T follicular helper cell (primary cell): Measurements from ENCODE around the gene RIC8B.
A peak's percentile ranks its signal among the peaks of the same experiment; 100 is the strongest.
"Not testable (repeated sequence)": the region's sequence is repeated elsewhere in the genome, so short reads cannot be mapped to it uniquely, and the experiment has no call there.

ENCODE experiments used
- DNase-seq: peaks from one replicate; pipeline ENCODE4 v3.0.0-alpha.2; 2020; ENCODE audit warnings: low read depth
- total RNA-seq, 2 experiments: gene quantifications; one replicate each; lab custom pipeline; 2026; lab: John Stamatoyannopoulos, UW

Gene RIC8B
- 17.7 to 29.3 reads per million in 2 experiments for total RNA-seq

GRCh38 chr12:106774005-106774807, at the start of gene RIC8B:
Gene RIC8B (plus strand): TSS chr12:106774682. CDS start chr12:106774746, 64 bp downstream.
- peak; percentile 55 for DNase-seq

GRCh38 chr12:106724934-106725333, 49.5 kb upstream of the RIC8B start:
- no peak for DNase-seq

GRCh38 chr12:106726603-106727202, 47.8 kb upstream of the RIC8B start:
- DNase-seq = not testable (repeated sequence)

- DNase-seq = no peak
These were observed 44.9 kb upstream of the RIC8B start for GRCh38 chr12:106729611-106730010.

- DNase-seq = no peak
These were observed 41.6 kb upstream of the RIC8B start for GRCh38 chr12:106732890-106733289.

- DNase-seq = no peak
These were observed 40.8 kb upstream of the RIC8B start for GRCh38 chr12:106733660-106734059.

- peak; percentile 6 for DNase-seq
These were observed 38.2 kb upstream of the RIC8B start for GRCh38 chr12:106736051-106736957.

GRCh38 chr12:106739318-106739717, 35.2 kb upstream of the RIC8B start:
- DNase-seq = no peak

- no peak for DNase-seq
These were observed 34.5 kb upstream of the RIC8B start for GRCh38 chr12:106739815-106740530.

- DNase-seq = no peak
These were observed 33.7 kb upstream of the RIC8B start for GRCh38 chr12:106740818-106741217.

- DNase-seq = no peak
These were observed 33.2 kb upstream of the RIC8B start for GRCh38 chr12:106741247-106741646.

- DNase-seq = no peak
These were observed 31.1 kb upstream of the RIC8B start for GRCh38 chr12:106743270-106743988.

GRCh38 chr12:106744600-106744999, 29.9 kb upstream of the RIC8B start:
- DNase-seq = no peak

GRCh38 chr12:106745181-106745745, 29.2 kb upstream of the RIC8B start:
- no peak for DNase-seq

- DNase-seq = no peak
These were observed 26.5 kb upstream of the RIC8B start for GRCh38 chr12:106747973-106748436.

GRCh38 chr12:106750524-106750923, 24.0 kb upstream of the RIC8B start:
- no peak for DNase-seq

GRCh38 chr12:106753526-106753925, 21.0 kb upstream of the RIC8B start:
- DNase-seq = peak; percentile 14

GRCh38 chr12:106754331-106754730, 20.2 kb upstream of the RIC8B start:
- no peak for DNase-seq

- no peak for DNase-seq
These were observed 16.7 kb upstream of the RIC8B start for GRCh38 chr12:106757623-106758348.
